GM12801 (cell line): ENCODE data around the gene CFAP410.

Source experiments
- CTCF ChIP-seq: IDR thresholded peaks from one replicate; pipeline ENCODE4 v1.5.1; 2011; ENCODE audit warnings: control low read depth; ENCODE audit not compliant: insufficient read length; ENCODE audit errors: extremely low read depth

CFAP410 gene

GRCh38 chr21:44281801-44282200 is 57.4 kb downstream of the CFAP410 start:
- no peak for TF ChIP-seq CTCF

GRCh38 chr21:44279354-44280260 is 59.6 kb downstream of the CFAP410 start:
- no peak for TF ChIP-seq CTCF
